DOHH2 (cell line): ENCODE data around the gene SHISA3.

ENCODE experiments used
- H3F3A ChIP-seq: fragments of 200-600 bp; sonication (generic), shearing (Covaris generic); 2 replicates; pipeline ENCODE4 v1.6.0; 2016; ENCODE audit warnings: antibody characterized with exemption, mild to moderate bottlenecking; ENCODE audit not compliant: control insufficient read depth, insufficient read depth
- H3K27ac ChIP-seq: fragments of 200-600 bp; sonication (generic); 2 replicates; pipeline ENCODE4 v1.5.1; 2014; ENCODE audit warnings: low read depth, mild to moderate bottlenecking, low read length, moderate library complexity
- H3K27me3 ChIP-seq: fragments of 200-600 bp; sonication (generic); 2 replicates; pipeline ENCODE4 v1.6.1; 2014; ENCODE audit warnings: mild to moderate bottlenecking, low read length, mixed read lengths; ENCODE audit not compliant: control insufficient read depth
- H3K36me3 ChIP-seq: fragments of 200-600 bp; sonication (generic); 2 replicates; pipeline ENCODE4 v1.6.1; 2014; ENCODE audit warnings: mild to moderate bottlenecking, low read length, moderate library complexity, mixed read lengths; ENCODE audit not compliant: control insufficient read depth
- H3K4me1 ChIP-seq: fragments of 200-600 bp; sonication (generic); 2 replicates; pipeline ENCODE4 v1.6.1; 2014; ENCODE audit warnings: mild to moderate bottlenecking, low read length, mixed read lengths; ENCODE audit not compliant: control insufficient read depth
- H3K4me2 ChIP-seq: fragments of 200-600 bp; sonication (generic); 2 replicates; pipeline ENCODE4 v1.6.0; 2014; ENCODE audit warnings: mild to moderate bottlenecking, low read length, moderate library complexity
- H3K4me3 ChIP-seq: fragments of 200-600 bp; sonication (generic); 2 replicates; pipeline ENCODE4 v1.5.1; 2014; ENCODE audit warnings: mild to moderate bottlenecking, low read length, mixed read lengths
- H3K79me2 ChIP-seq: fragments of 200-600 bp; sonication (generic); 2 replicates; pipeline ENCODE4 v1.6.1; 2014; ENCODE audit warnings: mild to moderate bottlenecking, low read length, mixed read lengths; ENCODE audit not compliant: control insufficient read depth
- H3K9me2 ChIP-seq: fragments of 200-600 bp; sonication (generic); replicated peaks from 2 replicates; pipeline ENCODE4 v1.6.1; 2014; ENCODE audit warnings: mild to moderate bottlenecking, low read length, mixed read lengths; ENCODE audit not compliant: control insufficient read depth
- H3K9me3 ChIP-seq: fragments of 200-600 bp; sonication (generic); 2 replicates; pipeline ENCODE4 v1.6.1; 2014; ENCODE audit warnings: antibody characterized with exemption, low read length, mixed read lengths; ENCODE audit not compliant: control insufficient read depth, insufficient read depth
- H4K20me1 ChIP-seq: fragments of 200-600 bp; sonication (generic); 2 replicates; pipeline ENCODE4 v1.6.0; 2014; ENCODE audit warnings: low read depth, mild to moderate bottlenecking, antibody characterized with exemption, low read length, moderate library complexity; ENCODE audit not compliant: control insufficient read depth, insufficient read depth
- CTCF ChIP-seq: fragments of 200-600 bp; sonication (generic); IDR thresholded peaks from one replicate; pipeline ENCODE4 v1.5.1; 2014; ENCODE audit warnings: antibody characterized with exemption, mild to moderate bottlenecking, low read depth, low read length; ENCODE audit not compliant: poor library complexity, severe bottlenecking
- EZH2phosphoT487 ChIP-seq: fragments of 200-600 bp; sonication (generic); IDR thresholded peaks from 2 replicates; pipeline ENCODE4 v1.6.1; 2017; ENCODE audit warnings: borderline replicate concordance, mild to moderate bottlenecking, antibody characterized with exemption, low read length, moderate library complexity, mixed read lengths

SHISA3 gene

GRCh38 chr4:42410446-42410845 is 13.2 kb downstream of the SHISA3 start:
- H3K27ac ChIP-seq = no peak overlapping the region
- H3K4me2 ChIP-seq = no peak overlapping the region

GRCh38 chr4:42411803-42412202 is 14.5 kb downstream of the SHISA3 start:
- Histone ChIP-seq H3K4me2 (no peak overlapping the region), H3K36me3 (peaks cover 22% of the 10 kb centered on the region), H3K4me3 (no peak overlapping the region)

More at GRCh38 chr4:42410446-42410845, 13.2 kb downstream of the SHISA3 start:
- H3K27me3 ChIP-seq = no peaks in the 10 kb centered on the region
- no peaks in the 10 kb centered on the region for H3K9me3 ChIP-seq
- TF ChIP-seq EZH2phosphoT487 (no peak), CTCF (no peak)
- no peaks in the 10 kb centered on the region for H4K20me1 ChIP-seq
- H3K36me3 ChIP-seq = peaks cover 22% of the 10 kb centered on the region
- H3K4me1 ChIP-seq = no peaks in the 10 kb centered on the region
- no peak overlapping the region for H3K4me3 ChIP-seq
- H3K9me2 ChIP-seq = no peaks in the 10 kb centered on the region
- H3F3A ChIP-seq = no peaks in the 10 kb centered on the region
- no peaks in the 10 kb centered on the region for H3K79me2 ChIP-seq

GRCh38 chr4:42412251-42412650 is 15.0 kb downstream of the SHISA3 start:
- Histone ChIP-seq H3F3A (no peaks in the 10 kb centered on the region), H3K4me1 (no peaks in the 10 kb centered on the region), H3K27me3 (no peaks in the 10 kb centered on the region), H3K27ac (no peak overlapping the region), H4K20me1 (no peaks in the 10 kb centered on the region), H3K36me3 (peaks cover 22% of the 10 kb centered on the region), H3K4me2 (no peak overlapping the region), H3K79me2 (no peaks in the 10 kb centered on the region), H3K4me3 (no peak overlapping the region), H3K9me2 (no peaks in the 10 kb centered on the region), H3K9me3 (no peaks in the 10 kb centered on the region)
- TF ChIP-seq EZH2phosphoT487 = no peak
- no peak for TF ChIP-seq CTCF

More at GRCh38 chr4:42411803-42412202, 14.5 kb downstream of the SHISA3 start:
- no peaks in the 10 kb centered on the region for H3K9me2 ChIP-seq
- no peaks in the 10 kb centered on the region for H4K20me1 ChIP-seq
- H3K27me3 ChIP-seq = no peaks in the 10 kb centered on the region
- TF ChIP-seq CTCF (no peak), EZH2phosphoT487 (no peak)
- no peaks in the 10 kb centered on the region for H3K4me1 ChIP-seq
- H3K79me2 ChIP-seq = no peaks in the 10 kb centered on the region
- H3F3A ChIP-seq = no peaks in the 10 kb centered on the region
- H3K9me3 ChIP-seq = no peaks in the 10 kb centered on the region
- no peak overlapping the region for H3K27ac ChIP-seq

GRCh38 chr4:42415281-42415680 is 18.0 kb downstream of the SHISA3 start:
- Histone ChIP-seq H3K4me3 (no peak overlapping the region), H3K27me3 (no peaks in the 10 kb centered on the region), H3K9me3 (no peaks in the 10 kb centered on the region), H3F3A (no peaks in the 10 kb centered on the region), H3K4me1 (no peaks in the 10 kb centered on the region), H3K79me2 (no peaks in the 10 kb centered on the region), H3K9me2 (no peaks in the 10 kb centered on the region), H3K4me2 (no peak overlapping the region), H3K27ac (no peak overlapping the region), H3K36me3 (peaks cover 39% of the 10 kb centered on the region), H4K20me1 (no peaks in the 10 kb centered on the region)
- TF ChIP-seq EZH2phosphoT487 (no peak), CTCF (no peak)
